Measurements from ENCODE around the gene LPAR6. TPM values are rescaled to one million over a fixed set of nuclear protein-coding genes. Genes with fewer than 3 reads are reported as not detected.

Gene LPAR6
- total and polyA plus RNA-seq, 2 donors from 2014 or later: 29.3 to 45.1 TPM

GRCh38 chr13:48380581-48380980 lies 32.3 kb downstream of the LPAR6 start:
- no peak for TF ChIP-seq CTCF (IDR thresholded peaks at IDR 0.05; ENCODE audit: borderline replicate concordance, extremely low read depth, insufficient read depth)

GRCh38 chr13:48377857-48378256 lies 35.1 kb downstream of the LPAR6 start:
- Histone ChIP-seq H3K27ac (ENCODE audit: low read depth in 2 of 2, low read length in 2 of 2) (no peak overlapping the region), H3K4me1 (ENCODE audit: control insufficient read depth in 2 of 3, insufficient read depth in 2 of 3, low read depth in 1 of 3, low read length in 3 of 3) (no peaks in the 10 kb centered on the region), H3K36me3 (ENCODE audit: control insufficient read depth in 2 of 3, insufficient read depth in 3 of 3, low read length in 3 of 3) (peaks cover 0 to 13% (median 2%) of the 10 kb centered on the region in 3 donors), H3K9ac (ENCODE audit: low read length in 3 of 3) (no peak overlapping the region), H3K27me3 (ENCODE audit: control insufficient read depth, insufficient read depth, low read length) (no peaks in the 10 kb centered on the region), H3K9me3 (ENCODE audit: control insufficient read depth in 2 of 3, insufficient read depth in 1 of 3, low read length in 3 of 3) (no peaks in the 10 kb centered on the region), H3K4me3 (ENCODE audit: low read length in 3 of 3) (no peak overlapping the region)
- FAIRE-seq (no peak), DNase-seq (no peak)
- intact Hi-C loops (cut with DNase I): no loop called here
- TF ChIP-seq CTCF (IDR thresholded peaks at IDR 0.05; ENCODE audit: borderline replicate concordance, extremely low read depth, insufficient read depth): no peak

More at GRCh38 chr13:48380581-48380980, 32.3 kb downstream of the LPAR6 start:
- Histone ChIP-seq H3K4me3 (ENCODE audit: low read length in 3 of 3) (no peak overlapping the region), H3K9ac (ENCODE audit: low read length in 3 of 3) (no peak overlapping the region), H3K36me3 (ENCODE audit: control insufficient read depth in 2 of 3, insufficient read depth in 3 of 3, low read length in 3 of 3) (peaks cover 0 to 10% (median 0%) of the 10 kb centered on the region in 3 donors), H3K9me3 (ENCODE audit: control insufficient read depth in 2 of 3, insufficient read depth in 1 of 3, low read length in 3 of 3) (no peaks in the 10 kb centered on the region), H3K27me3 (ENCODE audit: control insufficient read depth, insufficient read depth, low read length) (no peaks in the 10 kb centered on the region), H3K4me1 (ENCODE audit: control insufficient read depth in 2 of 3, insufficient read depth in 2 of 3, low read depth in 1 of 3, low read length in 3 of 3) (no peaks in the 10 kb centered on the region), H3K27ac (ENCODE audit: low read depth in 2 of 2, low read length in 2 of 2) (no peak overlapping the region)
- FAIRE-seq (no peak), DNase-seq (no peak)
- intact Hi-C loops (cut with DNase I): no loop called here

GRCh38 chr13:48370815-48371214 lies 42.1 kb downstream of the LPAR6 start:
- Histone ChIP-seq H3K27me3 (ENCODE audit: control insufficient read depth, insufficient read depth, low read length) (no peaks in the 10 kb centered on the region), H3K9me3 (ENCODE audit: control insufficient read depth in 2 of 3, insufficient read depth in 1 of 3, low read length in 3 of 3) (no peaks in the 10 kb centered on the region), H3K36me3 (ENCODE audit: control insufficient read depth in 2 of 3, insufficient read depth in 3 of 3, low read length in 3 of 3) (peaks cover 0 to 4% (median 2%) of the 10 kb centered on the region in 3 donors), H3K9ac (ENCODE audit: low read length in 3 of 3) (no peak overlapping the region), H3K27ac (ENCODE audit: low read depth in 2 of 2, low read length in 2 of 2) (no peak overlapping the region), H3K4me1 (ENCODE audit: control insufficient read depth in 2 of 3, insufficient read depth in 2 of 3, low read depth in 1 of 3, low read length in 3 of 3) (no peaks in the 10 kb centered on the region), H3K4me3 (ENCODE audit: low read length in 3 of 3) (no peak overlapping the region)
- DNase-seq: no peak
- intact Hi-C loops (cut with DNase I): no loop called here
- FAIRE-seq: no peak
- TF ChIP-seq CTCF (IDR thresholded peaks at IDR 0.05; ENCODE audit: borderline replicate concordance, extremely low read depth, insufficient read depth): no peak

- Histone ChIP-seq H3K27me3 (ENCODE audit: control insufficient read depth, insufficient read depth, low read length) (no peaks in the 10 kb centered on the region), H3K9ac (ENCODE audit: low read length in 3 of 3) (no peak overlapping the region), H3K27ac (ENCODE audit: low read depth in 2 of 2, low read length in 2 of 2) (no peak overlapping the region), H3K9me3 (ENCODE audit: control insufficient read depth in 2 of 3, insufficient read depth in 1 of 3, low read length in 3 of 3) (no peaks in the 10 kb centered on the region), H3K36me3 (ENCODE audit: control insufficient read depth in 2 of 3, insufficient read depth in 3 of 3, low read length in 3 of 3) (peaks cover 0 to 4% (median 2%) of the 10 kb centered on the region in 3 donors), H3K4me1 (ENCODE audit: control insufficient read depth in 2 of 3, insufficient read depth in 2 of 3, low read depth in 1 of 3, low read length in 3 of 3) (no peaks in the 10 kb centered on the region), H3K4me3 (ENCODE audit: low read length in 3 of 3) (no peak overlapping the region)
- no peak for TF ChIP-seq CTCF (IDR thresholded peaks at IDR 0.05; ENCODE audit: borderline replicate concordance, extremely low read depth, insufficient read depth)
- DNase-seq: no peak
- intact Hi-C loops (cut with DNase I): no loop called here
- no peak for FAIRE-seq
Observed at GRCh38 chr13:48369988-48370387, 42.9 kb downstream of the LPAR6 start.

All from kidney (tissue), 14 donors.